NCI-H69 (cell line): Measurements from ENCODE around the gene SCMH1.
"Not testable (repeated sequence)": the region's sequence is repeated elsewhere in the genome, so short reads cannot be mapped to it uniquely, and the experiment has no call there.

Source experiments
- DNase-seq: peaks from one replicate; lab custom pipeline; 2025; lab: John Stamatoyannopoulos, UW

The SCMH1 gene

DNA sequence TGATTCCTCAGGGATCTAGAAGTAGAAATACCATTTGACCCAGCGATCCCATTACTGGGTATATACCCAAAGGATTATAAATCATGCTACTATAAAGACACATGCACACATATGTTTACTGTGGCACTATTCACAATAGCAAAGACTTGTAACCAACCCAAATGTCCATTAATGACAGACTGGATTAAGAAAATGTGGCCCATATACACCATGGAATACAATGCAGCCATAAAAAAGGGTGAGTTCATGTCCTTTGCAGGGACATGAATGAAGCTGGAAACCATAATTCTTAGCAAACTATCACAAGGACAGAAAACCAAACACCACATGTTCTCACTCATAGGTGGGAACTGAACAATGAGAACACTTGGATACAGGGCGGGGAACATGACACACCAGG is 30.5 kb downstream of the SCMH1 start:
- DNase-seq: not testable (repeated sequence)

GRCh38 chr1:41207053-41207452 is 35.1 kb downstream of the SCMH1 start:
- not testable (repeated sequence) for DNase-seq

GRCh38 chr1:41200728-41201127 is 41.4 kb downstream of the SCMH1 start:
- DNase-seq: no peak

GRCh38 chr1:41199375-41199774 is 42.7 kb downstream of the SCMH1 start:
- DNase-seq: no peak

DNA sequence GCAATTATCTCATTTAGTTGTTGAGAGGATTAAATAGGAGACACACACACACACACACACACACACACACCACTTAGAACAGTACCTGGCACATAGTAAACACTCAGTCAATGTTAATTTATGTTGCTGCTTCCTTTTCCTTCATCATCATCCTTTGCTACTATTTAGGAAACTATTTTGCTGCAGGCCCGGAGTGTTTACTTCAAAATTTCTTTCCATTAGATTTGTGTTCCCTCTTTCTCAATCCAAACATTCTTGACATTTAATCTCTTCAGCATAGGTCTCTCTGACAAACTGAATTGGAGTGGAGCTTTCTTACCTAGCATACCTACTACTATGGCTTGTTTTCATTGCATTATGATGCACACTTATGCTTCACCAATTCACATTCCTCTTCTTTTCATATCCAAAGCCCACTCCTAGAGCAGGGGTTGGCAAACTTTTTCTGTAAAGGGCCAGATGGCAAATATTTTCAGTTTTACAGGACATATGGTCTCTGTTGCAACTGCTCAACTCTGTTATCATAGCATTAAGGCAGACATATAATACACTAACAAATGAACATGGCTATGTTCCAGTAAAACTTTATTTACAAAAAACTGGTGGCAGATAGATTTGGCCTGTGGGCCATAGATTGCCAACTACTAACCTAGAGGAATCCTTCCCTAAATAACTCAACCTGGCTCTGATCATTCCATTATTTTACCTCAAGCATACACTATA is 49.5 kb downstream of the SCMH1 start:
- DNase-seq: peak; percentile 3

- no peak for DNase-seq
Observed at GRCh38 chr1:41184446-41184845, 57.7 kb downstream of the SCMH1 start.

GRCh38 chr1:41178230-41178629 is 63.9 kb downstream of the SCMH1 start:
- DNase-seq: not testable (repeated sequence)

GRCh38 chr1:41175546-41175945 is 66.6 kb downstream of the SCMH1 start:
- no peak for DNase-seq

- no peak for DNase-seq
Observed at GRCh38 chr1:41174170-41174569, 67.9 kb downstream of the SCMH1 start.

DNA sequence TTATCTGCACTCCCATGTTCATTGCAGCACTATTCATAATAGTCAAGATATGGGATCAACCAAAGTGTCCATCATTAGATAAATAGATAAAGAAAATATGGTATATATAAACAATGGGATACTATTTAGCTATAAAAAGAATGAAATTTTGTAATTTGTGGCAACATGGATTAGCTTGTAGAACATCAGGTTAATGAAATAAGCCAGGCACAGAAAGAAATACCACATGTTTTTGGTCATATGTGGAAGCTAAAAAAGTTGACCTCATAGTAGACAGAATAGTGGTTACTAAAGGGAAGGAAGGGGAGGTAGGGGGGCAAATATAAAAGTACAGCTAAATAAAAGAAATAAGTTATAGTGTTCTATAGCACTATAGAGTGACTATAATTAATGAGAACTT is 68.5 kb downstream of the SCMH1 start:
- DNase-seq: no peak

- DNase-seq: no peak
Observed at GRCh38 chr1:41171266-41171874, 70.7 kb downstream of the SCMH1 start.

DNA sequence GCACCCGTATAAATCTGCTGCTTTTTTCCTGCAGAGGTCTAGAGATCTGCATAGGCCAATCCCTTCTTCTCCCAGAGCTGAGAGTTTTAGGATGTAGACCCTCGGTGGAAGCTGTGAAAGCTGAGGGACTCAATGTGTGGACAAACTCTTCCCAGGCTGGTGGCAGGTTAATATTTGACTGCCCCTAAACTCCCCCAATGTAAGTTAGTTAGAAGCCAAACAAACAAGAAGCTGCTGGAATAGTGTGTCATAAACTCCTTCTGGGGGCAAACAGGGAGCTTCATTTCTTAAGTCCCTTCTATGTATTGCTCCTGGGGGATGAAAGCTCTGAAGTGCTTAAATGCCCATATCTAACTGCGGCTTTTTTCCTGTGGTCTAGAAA is 72.3 kb downstream of the SCMH1 start:
- no peak for DNase-seq

- DNase-seq: no peak
Observed at GRCh38 chr1:41169066-41169798, 72.9 kb downstream of the SCMH1 start.

- DNase-seq: no peak
Observed at GRCh38 chr1:41167667-41168066, 74.4 kb downstream of the SCMH1 start.

DNA sequence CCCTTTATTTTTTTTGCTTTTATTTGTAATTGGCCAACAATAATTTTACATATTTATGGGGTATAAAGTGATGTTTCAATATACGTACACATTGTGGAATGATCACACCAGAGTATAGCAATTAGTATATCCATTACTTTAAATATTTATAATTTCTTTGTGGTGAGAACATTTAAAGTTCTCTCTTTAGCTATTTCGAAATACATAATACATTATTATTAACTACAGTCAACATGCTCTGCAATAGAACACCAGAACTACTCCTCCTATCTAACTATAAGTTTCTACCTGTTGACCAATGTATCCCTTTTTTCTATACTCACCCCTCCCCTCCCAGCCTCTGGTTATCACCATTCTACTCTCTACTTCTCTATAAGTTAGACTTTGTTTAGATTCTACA is 77.4 kb downstream of the SCMH1 start:
- no peak for DNase-seq

- no peak for DNase-seq
Observed at GRCh38 chr1:41162441-41162840, 79.7 kb downstream of the SCMH1 start.

GRCh38 chr1:41161846-41162245 is 80.3 kb downstream of the SCMH1 start:
- no peak for DNase-seq

GRCh38 chr1:41160498-41161110 is 81.5 kb downstream of the SCMH1 start:
- DNase-seq: no peak

GRCh38 chr1:41158966-41159365 is 83.1 kb downstream of the SCMH1 start:
- no peak for DNase-seq

- DNase-seq: no peak
Observed at GRCh38 chr1:41158147-41158875, 83.8 kb downstream of the SCMH1 start.

GRCh38 chr1:41155105-41155504 is 87.0 kb downstream of the SCMH1 start:
- no peak for DNase-seq

DNA sequence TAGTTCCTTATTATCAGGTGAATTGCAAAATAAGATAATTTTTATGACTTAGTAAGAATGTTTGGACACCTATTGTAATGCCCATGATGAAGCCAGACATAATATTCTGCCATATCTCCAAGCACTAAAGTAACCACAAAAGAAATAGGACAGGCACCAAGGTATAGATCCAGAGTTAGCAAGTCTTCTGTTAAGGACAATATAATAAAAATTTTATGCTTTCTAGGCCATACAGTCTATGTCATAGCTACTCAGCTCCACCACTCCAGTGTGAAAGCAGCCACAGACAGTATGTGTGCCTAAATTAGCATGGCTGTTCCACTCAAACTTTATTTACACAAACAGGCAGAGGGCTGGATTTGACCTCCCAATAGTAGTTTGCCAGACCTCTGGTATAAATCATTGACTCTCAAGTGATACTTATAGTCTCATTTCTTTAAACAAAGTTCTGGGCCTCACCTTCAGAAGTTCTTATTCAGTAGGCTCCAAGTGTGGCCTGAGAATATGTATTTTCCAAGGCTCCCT is 88.3 kb downstream of the SCMH1 start:
- no peak for DNase-seq
